Measurements from ENCODE around the gene B4GALNT3.

The B4GALNT3 gene

DNA sequence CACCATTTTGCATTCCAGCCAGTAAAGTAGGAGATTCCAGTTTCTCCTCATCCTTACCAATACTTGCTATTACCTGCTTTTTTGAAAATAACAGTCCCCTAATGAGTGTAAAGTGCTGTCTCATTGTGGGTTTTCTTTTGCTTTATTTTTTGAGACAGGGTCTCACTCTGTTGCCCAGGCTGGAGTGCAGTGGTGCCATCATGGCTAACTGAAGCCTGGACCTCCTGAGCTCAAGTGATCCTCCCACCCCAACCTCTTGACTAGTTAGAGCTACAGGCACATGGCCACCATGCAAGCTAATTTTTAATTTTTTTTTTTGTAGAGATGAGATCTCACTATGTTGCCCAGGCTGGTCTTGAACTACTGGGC lies 142.9 kb downstream of the B4GALNT3 start:
- DNase-seq = no peak

DNA sequence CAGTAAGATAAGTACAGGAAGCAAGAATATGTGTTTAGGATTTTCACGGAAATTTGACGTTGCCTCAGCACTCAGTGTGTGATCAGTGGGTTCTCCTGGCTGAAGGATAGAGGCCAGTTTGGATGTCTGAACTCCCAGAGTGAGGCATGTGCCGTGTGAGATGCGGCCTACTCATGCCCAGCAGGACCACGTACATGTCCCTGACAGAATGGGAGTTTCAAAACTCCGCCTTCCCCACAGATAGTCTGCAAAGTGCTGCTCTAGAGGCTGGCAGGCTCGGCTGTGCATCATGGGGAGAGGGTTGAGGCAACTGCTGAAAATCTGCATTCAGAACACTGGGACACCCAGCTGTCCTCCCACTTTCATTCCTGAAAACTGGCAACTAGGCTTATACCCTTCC lies 145.2 kb downstream of the B4GALNT3 start:
- DNase-seq = no peak

DNA sequence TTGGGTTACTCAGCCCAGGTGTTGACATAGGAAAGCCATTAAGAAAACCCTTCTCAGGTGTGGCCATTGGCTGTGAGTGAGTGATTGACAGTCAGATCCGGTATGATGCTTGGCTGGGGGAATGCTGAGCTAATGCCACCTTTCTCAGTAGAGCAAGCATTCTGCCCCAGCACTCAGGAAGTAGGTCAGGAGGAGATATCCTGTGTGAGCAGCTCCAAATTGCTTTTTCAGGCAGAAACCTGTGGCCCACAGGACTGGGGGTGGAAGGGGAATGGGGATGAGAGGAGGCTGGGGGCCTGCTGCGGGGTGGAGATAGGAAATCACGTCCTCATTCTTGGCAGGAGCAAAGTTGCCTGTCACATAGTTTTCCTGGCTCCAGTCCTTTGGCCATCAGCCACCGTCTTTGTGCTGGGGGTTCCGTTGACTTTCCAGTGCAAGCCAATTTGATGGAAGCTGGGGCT lies 147.8 kb downstream of the B4GALNT3 start:
- DNase-seq = no peak

DNA sequence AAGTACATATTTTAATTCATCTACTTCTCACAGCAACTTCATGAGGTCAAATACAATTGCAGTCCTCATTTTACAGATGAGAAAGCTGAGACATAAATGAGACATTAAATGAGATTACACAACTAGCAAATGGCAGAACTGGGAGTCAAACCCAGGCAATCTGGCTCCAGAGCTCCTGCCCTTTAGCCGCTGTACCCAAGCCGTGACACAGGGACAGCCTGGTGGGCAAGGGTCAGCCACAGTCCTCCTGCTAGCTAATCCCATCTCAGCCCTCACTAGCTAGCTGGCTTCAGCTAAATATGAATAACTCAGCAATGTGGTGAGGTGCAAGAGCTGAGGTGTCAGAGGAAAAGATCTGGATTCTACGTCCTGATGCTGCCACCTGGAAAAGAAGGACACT lies 148.7 kb downstream of the B4GALNT3 start:
- DNase-seq = no peak

DNA sequence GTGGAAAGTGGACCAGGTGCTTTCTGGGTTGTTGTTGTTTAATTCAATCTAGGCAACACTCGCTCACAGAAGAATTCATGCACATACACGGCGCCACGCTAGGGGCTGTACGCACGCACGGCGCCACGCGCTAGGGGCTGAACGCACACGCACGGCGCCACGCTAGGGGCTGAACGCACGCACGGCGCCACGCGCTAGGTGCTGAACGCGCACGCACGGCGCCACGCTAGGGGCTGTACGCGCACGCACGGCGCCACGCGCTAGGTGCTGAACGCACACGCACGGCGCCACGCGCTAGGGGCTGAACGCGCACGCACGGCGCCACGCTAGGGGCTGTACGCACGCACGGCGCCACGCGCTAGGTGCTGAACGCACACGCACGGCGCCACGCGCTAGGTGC lies 149.2 kb downstream of the B4GALNT3 start:
- no peak for DNase-seq

DNA sequence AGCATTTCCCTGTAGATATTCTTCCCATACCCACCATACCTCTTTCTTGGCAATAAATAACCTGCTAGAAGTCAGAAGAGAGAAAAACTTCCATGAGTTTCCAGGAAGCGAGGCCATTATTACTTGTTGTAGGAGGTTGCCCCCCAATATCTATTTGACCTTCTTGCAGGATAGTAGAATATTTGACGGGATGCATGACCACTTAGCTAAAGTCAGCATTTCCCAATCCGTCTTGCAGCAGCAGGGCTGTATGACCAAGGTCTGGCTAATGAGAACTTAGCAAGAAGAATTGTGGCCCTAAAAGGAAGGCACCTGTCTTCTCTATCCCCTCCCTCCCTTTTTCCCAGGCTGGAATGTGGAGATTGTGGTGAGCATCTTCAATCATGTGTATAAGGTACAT lies 152.0 kb downstream of the B4GALNT3 start:
- no peak for DNase-seq

DNA sequence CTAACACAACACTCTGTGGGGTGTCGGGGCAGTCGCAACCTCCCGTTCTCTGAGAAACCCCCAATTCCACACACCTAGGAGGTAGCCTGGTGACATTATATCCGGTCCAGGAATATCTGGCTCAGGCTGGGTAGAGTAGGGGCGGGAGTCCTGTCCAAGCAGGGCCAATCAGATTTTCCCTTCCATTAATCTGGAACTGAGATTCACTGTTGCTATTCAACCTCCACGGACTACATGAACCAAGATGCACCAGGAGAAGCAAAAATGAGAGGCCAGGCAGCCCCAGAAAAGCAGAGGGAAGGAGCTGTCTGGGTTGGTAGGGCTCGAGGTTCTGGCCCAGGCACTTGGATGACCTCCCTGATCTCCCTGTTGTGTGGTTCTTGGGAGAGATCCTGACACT lies 152.6 kb downstream of the B4GALNT3 start:
- no peak for DNase-seq

DNA sequence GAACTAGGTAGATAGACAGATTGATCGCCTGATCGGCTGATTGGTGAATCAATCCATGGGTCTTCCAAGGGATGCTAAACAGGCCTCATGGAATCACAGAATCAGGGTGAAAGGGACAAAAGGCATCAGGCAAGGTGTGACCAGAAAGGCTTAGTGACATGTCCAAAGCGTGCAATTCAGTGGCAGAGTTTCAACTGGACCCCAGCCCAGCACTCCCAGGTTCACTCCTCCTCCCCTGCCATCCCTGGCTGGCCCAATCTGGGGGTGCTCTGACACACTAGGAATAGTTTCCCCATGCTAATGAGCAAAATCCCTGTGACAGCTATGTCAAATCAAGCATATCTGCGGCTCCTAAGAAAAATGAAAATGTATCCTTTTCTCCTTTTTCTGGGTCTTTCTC lies 153.1 kb downstream of the B4GALNT3 start:
- DNase-seq = no peak
